H1 (cell line): ENCODE measurements around the gene TCF7L2. TPM values are rescaled to one million over a fixed set of nuclear protein-coding genes. Genes with fewer than 3 reads are reported as not detected.

Source experiments
- CTCF ChIA-PET: fragments of 300-600 bp; sonication (Branson Sonifier 250); formaldehyde crosslinking; loops from one replicate; lab custom pipeline; 2021; ENCODE audit not compliant: partially characterized antibody; lab: Charles Lee
- POLR2A ChIA-PET: fragments of 300-600 bp; sonication (Branson Sonifier 250); formaldehyde crosslinking; loops from one replicate; lab custom pipeline; 2021; ENCODE audit warnings: inconsistent platforms; ENCODE audit not compliant: partially characterized antibody; lab: Charles Lee
- DNase-seq, 2 experiments: peaks; one replicate each; pipeline versions ENCODE4 v3.0.0 to v3.0.0-alpha.2; 2010 to 2022; ENCODE audit warnings: low spot score in 2 of 2, low read depth in 1 of 2, mixed read lengths in 1 of 2
- FAIRE-seq: peaks from 2 replicates; lab custom pipeline; 2011; peaks lifted over from hg19 to GRCh38; lab: Jason Lieb, UNC
- H2AFZ ChIP-seq: 2 replicates; pipeline ENCODE4 v1.8.1; 2012; ENCODE audit warnings: low read length, inconsistent platforms
- H2AK5ac ChIP-seq: 2 replicates; pipeline ENCODE4 v1.6.1; 2013; ENCODE audit warnings: low read depth, low read length
- H2BK120ac ChIP-seq: replicated peaks from 2 replicates; pipeline ENCODE3; 2013; ENCODE audit warnings: low read depth, low read length, inconsistent platforms
- H2BK12ac ChIP-seq: 2 replicates; pipeline ENCODE4 v1.6.1; 2013; ENCODE audit warnings: low read depth, low read length
- H2BK15ac ChIP-seq: 2 replicates; pipeline ENCODE4 v1.6.1; 2013; ENCODE audit warnings: low read length
- H2BK20ac ChIP-seq: 2 replicates; pipeline ENCODE4 v1.6.1; 2013; ENCODE audit warnings: low read length
- H2BK5ac ChIP-seq: 2 replicates; pipeline ENCODE4 v1.6.1; 2013; ENCODE audit warnings: low read depth, low read length
- H3K14ac ChIP-seq: 2 replicates; pipeline ENCODE4 v1.6.1; 2013; ENCODE audit warnings: inconsistent platforms; ENCODE audit not compliant: insufficient read length
- H3K18ac ChIP-seq: 2 replicates; pipeline ENCODE4 v1.6.1; 2013; ENCODE audit warnings: low read length; ENCODE audit errors: extremely low read depth
- H3K23ac ChIP-seq: 2 replicates; pipeline ENCODE4 v1.6.1; 2013; ENCODE audit warnings: inconsistent platforms; ENCODE audit not compliant: insufficient read length
- H3K23me2 ChIP-seq: 2 replicates; pipeline ENCODE4 v1.6.1; 2013; ENCODE audit warnings: low read depth, low read length
- H3K27ac ChIP-seq: 2 replicates; pipeline ENCODE4 v1.6.1; 2011; ENCODE audit warnings: low read depth, low read length, inconsistent platforms
- H3K27me3 ChIP-seq, 4 experiments: replicated peaks in 1 of 4; 1 replicate in 1 of 4; 2 replicates in 3 of 4; pipeline versions ENCODE4 v1.6.1 to v1.8.1; 2011 to 2013; ENCODE audit warnings: low read length in 3 of 4, mild to moderate bottlenecking in 3 of 4, inconsistent platforms in 2 of 4, mixed read lengths in 2 of 4, moderate library complexity in 1 of 4; ENCODE audit not compliant: control insufficient read depth in 3 of 4, insufficient read depth in 3 of 4; ENCODE audit errors: extremely low read depth in 1 of 4
- H3K36me3 ChIP-seq, 4 experiments: 2 replicates each; pipeline versions ENCODE4 v1.6.1 to v1.8.1; 2011 to 2013; ENCODE audit warnings: mild to moderate bottlenecking in 4 of 4, low read length in 3 of 4, moderate library complexity in 2 of 4, control low read depth in 1 of 4, inconsistent platforms in 1 of 4; ENCODE audit not compliant: insufficient read depth in 4 of 4, control insufficient read depth in 2 of 4
- H3K4ac ChIP-seq: replicated peaks from 2 replicates; pipeline ENCODE3; 2013; ENCODE audit warnings: low read length, low read depth, mixed read lengths, inconsistent platforms; ENCODE audit not compliant: insufficient read length
- H3K4me1 ChIP-seq, 4 experiments: replicated peaks in 1 of 4; 1 replicate in 1 of 4; 2 replicates in 3 of 4; pipeline versions ENCODE4 v1.6.1 to v1.8.1; 2011 to 2013; ENCODE audit warnings: low read length in 3 of 4, inconsistent platforms in 2 of 4, mixed read lengths in 1 of 4; ENCODE audit not compliant: insufficient read depth in 4 of 4, control insufficient read depth in 3 of 4
- H3K4me2 ChIP-seq, 2 experiments: 2 replicates each; pipeline versions ENCODE4 v1.6.1 to v1.8.1; 2011 to 2013; ENCODE audit warnings: low read depth in 2 of 2, low read length in 2 of 2, control low read depth in 1 of 2, inconsistent platforms in 1 of 2, mild to moderate bottlenecking in 1 of 2; ENCODE audit not compliant: insufficient read depth in 1 of 2
- H3K4me3 ChIP-seq, 4 experiments: fragments of 200-600, 300-600 bp in 1 of 4; sonication (generic), shearing (Covaris generic), sonication (Bioruptor Twin) in 1 of 4; 2 replicates each; pipeline versions ENCODE4 v1.5.1 to v1.8.1; 2011 to 2016; ENCODE audit warnings: low read length in 4 of 4, low read depth in 3 of 4, control low read depth in 2 of 4, inconsistent platforms in 2 of 4, mild to moderate bottlenecking in 2 of 4, mixed read lengths in 1 of 4, moderate library complexity in 1 of 4; ENCODE audit not compliant: insufficient read depth in 2 of 4; ENCODE audit errors: extremely low read depth in 1 of 4
- H3K56ac ChIP-seq: replicated peaks from 2 replicates; pipeline ENCODE3; 2013; ENCODE audit warnings: low read depth, mild to moderate bottlenecking, mixed read lengths, low read length, inconsistent platforms; ENCODE audit not compliant: insufficient read length
- H3K79me1 ChIP-seq: 2 replicates; pipeline ENCODE4 v1.6.1; 2013; ENCODE audit warnings: low read depth, low read length, control low read depth
- H3K79me2 ChIP-seq, 2 experiments: 2 replicates each; pipeline versions ENCODE4 v1.6.1 to v1.8.1; 2012 to 2013; ENCODE audit warnings: low read length in 2 of 2, mild to moderate bottlenecking in 2 of 2, inconsistent platforms in 1 of 2; ENCODE audit not compliant: insufficient read depth in 2 of 2, control insufficient read depth in 1 of 2
- H3K9ac ChIP-seq, 4 experiments: replicated peaks in 1 of 4; 1 replicate in 1 of 4; 2 replicates in 3 of 4; pipeline versions ENCODE4 v1.6.1 to v1.8.1; 2011 to 2013; ENCODE audit warnings: low read depth in 3 of 4, low read length in 3 of 4, control low read depth in 2 of 4, mild to moderate bottlenecking in 2 of 4, moderate library complexity in 2 of 4, inconsistent platforms in 1 of 4; ENCODE audit errors: extremely low read depth in 1 of 4
- H3K9me3 ChIP-seq, 2 experiments: 2 replicates each; pipeline versions ENCODE4 v1.6.1 to v1.8.1; 2012 to 2013; ENCODE audit warnings: mild to moderate bottlenecking in 2 of 2, moderate library complexity in 2 of 2, control low read depth in 1 of 2, inconsistent platforms in 1 of 2, low read depth in 1 of 2, low read length in 1 of 2, mixed read lengths in 1 of 2; ENCODE audit not compliant: insufficient read depth in 2 of 2
- H4K20me1 ChIP-seq, 2 experiments: replicated peaks in 1 of 2; 2 replicates each; pipeline versions ENCODE3 to v1.8.1; 2011 to 2013; ENCODE audit warnings: inconsistent platforms in 2 of 2, low read length in 2 of 2, mild to moderate bottlenecking in 1 of 2; ENCODE audit not compliant: insufficient read depth in 2 of 2, control insufficient read depth in 1 of 2
- H4K5ac ChIP-seq: 2 replicates; pipeline ENCODE4 v1.6.1; 2013; ENCODE audit warnings: low read length, low read depth, mixed read lengths, inconsistent platforms; ENCODE audit not compliant: insufficient read length
- H4K8ac ChIP-seq: 2 replicates; pipeline ENCODE4 v1.8.0; 2013; ENCODE audit warnings: mild to moderate bottlenecking, moderate library complexity, low read length, inconsistent platforms; ENCODE audit not compliant: insufficient read depth; ENCODE audit errors: extremely low read depth
- H4K91ac ChIP-seq: replicated peaks from 2 replicates; pipeline ENCODE3; 2013; ENCODE audit warnings: low read length, mixed read lengths, inconsistent platforms; ENCODE audit not compliant: insufficient read length
- BACH1 ChIP-seq: IDR thresholded peaks from 2 replicates; pipeline ENCODE4 v1.6.1; 2012; ENCODE audit warnings: low read length, improper control_type of control experiment
- BCL11A ChIP-seq, 2 experiments: IDR thresholded peaks; one replicate each; pipeline ENCODE4 v1.6.1; 2011; ENCODE audit warnings: low read depth in 2 of 2, low read length in 2 of 2, mild to moderate bottlenecking in 2 of 2
- CTBP2 ChIP-seq: IDR thresholded peaks from 2 replicates; pipeline ENCODE4 v1.7.0; 2011; ENCODE audit warnings: borderline replicate concordance, mild to moderate bottlenecking, moderate library complexity, mixed read lengths, low read length; ENCODE audit not compliant: insufficient read depth, insufficient read length
- HDAC6 ChIP-seq: IDR thresholded peaks from one replicate; pipeline ENCODE4 v1.7.1; 2012; ENCODE audit warnings: low read depth, mild to moderate bottlenecking, inconsistent platforms, low read length, moderate library complexity
- KDM1A ChIP-seq: fragments of 200-600, 300-600 bp; sonication (generic); IDR thresholded peaks from 2 replicates; pipeline ENCODE4 v1.7.1; 2016; ENCODE audit warnings: mild to moderate bottlenecking, low read length, borderline replicate concordance
- POU5F1 ChIP-seq: IDR thresholded peaks from 2 replicates; pipeline ENCODE4 v1.6.1; 2011; ENCODE audit warnings: low read depth, mild to moderate bottlenecking, low read length, moderate library complexity
- RFX5 ChIP-seq: IDR thresholded peaks from 2 replicates; pipeline ENCODE4 v1.6.1; 2011; ENCODE audit warnings: low read depth, low read length, improper control_type of control experiment, borderline replicate concordance
- SP2 ChIP-seq: IDR thresholded peaks from 2 replicates; pipeline ENCODE4 v1.6.1; 2012; ENCODE audit warnings: mild to moderate bottlenecking, low read length, inconsistent platforms
- TBP ChIP-seq: IDR thresholded peaks from 2 replicates; pipeline ENCODE4 v1.6.1; 2011; ENCODE audit warnings: low read depth, low read length, improper control_type of control experiment
- YY1 ChIP-seq: IDR thresholded peaks from 2 replicates; pipeline ENCODE4 v1.6.1; 2011; ENCODE audit warnings: low read depth, mild to moderate bottlenecking, low read length
- WGBS, 2 experiments: shearing (Covaris generic) in 1 of 2; methylation state at CpG; one replicate each; pipeline versions ENCODE4 v1.1.6 to v1.1.7; 2013 to 2015; ENCODE audit warnings: low lambda C conversion rate in 2 of 2, mixed read lengths in 2 of 2, inconsistent platforms in 1 of 2, low coverage in 1 of 2, missing lambda C conversion rate in 1 of 2; ENCODE audit not compliant: insufficient replicate concordance in 2 of 2, insufficient coverage in 1 of 2, insufficient read length in 1 of 2; ENCODE audit errors: extremely low coverage in 1 of 2, missing lambda C conversion rate in 1 of 2; 5-methylcytosine and 5-hydroxymethylcytosine counted together
- polyA plus RNA-seq, 7 experiments: library from polyadenylated mRNA; depleted of rRNA in 3 of 7; stranded (reverse) in 5 of 7; unstranded in 2 of 7; fragments of >200 nt in 5 of 7; fragments of 200-250 nt in 2 of 7; gene quantifications; 1 replicate in 5 of 7; 2 replicates in 1 of 7; 4 replicates in 1 of 7; pipeline versions ENCODE4 v1.2.1 to v1.2.3, GENCODE V29; 2011 to 2013; ENCODE audit warnings: missing spikeins in 2 of 7, mixed read lengths in 2 of 7
- total RNA-seq: library from RNA; stranded (reverse); fragmentation: NEBNext Ultra II Directional; extraction: Animal tissue kit (Norgen Biotek cat#: 25700); gene quantifications from 2 replicates; pipeline ENCODE4 v1.2.1, GENCODE V29; 2021
- TF ChIP-seq, protein P1 (sequence below): IDR thresholded peaks from 2 replicates; pipeline ENCODE4 v1.6.1; 2012; ENCODE audit warnings: inconsistent platforms

Gene TCF7L2
- total and polyA plus RNA-seq, 2 of the 8 experiments (the other 6 are each of a cell fraction or from before 2014, with no cell fraction given), result 33.9 to 67.3 TPM

- H3K4me3 ChIP-seq, result no peak overlapping the region
- H3K56ac ChIP-seq, result no peak overlapping the region
- H3K27me3 ChIP-seq, result no peaks in the 10 kb centered on the region
- H2BK12ac ChIP-seq, result no peak overlapping the region
- no peak overlapping the region for H2BK15ac ChIP-seq
- no peak for FAIRE-seq
- no peaks in the 10 kb centered on the region for H3K36me3 ChIP-seq
- no peaks in the 10 kb centered on the region for H3K79me1 ChIP-seq
- no peak overlapping the region for H3K23ac ChIP-seq
- no peak overlapping the region for H3K4me2 ChIP-seq
- H3K4ac ChIP-seq, result no peak overlapping the region
- no peak overlapping the region for H3K14ac ChIP-seq
- no peaks in the 10 kb centered on the region for H3K9me3 ChIP-seq
- H2BK120ac ChIP-seq, result no peak overlapping the region
- TF ChIP-seq BCL11A (IDR thresholded peaks at IDR 0.05; ENCODE audit: low read depth in 2 of 2, low read length in 2 of 2) (no peak), KDM1A (no peak), BACH1 (no peak), CTBP2 (no peak), SP2 (no peak), TBP (no peak), YY1 (no peak), RFX5 (no peak), HDAC6 (no peak), POU5F1 (no peak)
- TF ChIP-seq, protein P1, sequence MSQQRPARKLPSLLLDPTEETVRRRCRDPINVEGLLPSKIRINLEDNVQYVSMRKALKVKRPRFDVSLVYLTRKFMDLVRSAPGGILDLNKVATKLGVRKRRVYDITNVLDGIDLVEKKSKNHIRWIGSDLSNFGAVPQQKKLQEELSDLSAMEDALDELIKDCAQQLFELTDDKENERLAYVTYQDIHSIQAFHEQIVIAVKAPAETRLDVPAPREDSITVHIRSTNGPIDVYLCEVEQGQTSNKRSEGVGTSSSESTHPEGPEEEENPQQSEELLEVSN, result no peak
- H2AK5ac ChIP-seq, result no peak overlapping the region
- H4K8ac ChIP-seq, result no peak overlapping the region
- H2BK20ac ChIP-seq, result no peak overlapping the region
- H3K4me1 ChIP-seq, result peaks cover 2 to 14% (median 8%) of the 10 kb centered on the region in 4 experiments
- DNase-seq, result no peak
- H3K18ac ChIP-seq, result no peak overlapping the region
- H3K27ac ChIP-seq, result no peak overlapping the region
- H3K9ac ChIP-seq, result no peak overlapping the region
- WGBS, 2 experiments, result 92% methylated on average over 2 of the region's 2 CpGs; no CpG with 5 or more reads in 1 of the 2 experiments
- no peak overlapping the region for H2BK5ac ChIP-seq
- ChIA-PET POLR2A (no interaction called here), CTCF (interaction anchor here (0.9 to 1.6 kb wide), 3 partner anchors 16 to 212 kb away, joined by 3 to 4 read pairs (median 3); no protein-coding TSS in a partner anchor)
- no peak overlapping the region for H4K91ac ChIP-seq
- no peak overlapping the region for H4K5ac ChIP-seq
- no peaks in the 10 kb centered on the region for H4K20me1 ChIP-seq
- no peak overlapping the region for H2AFZ ChIP-seq
- no peaks in the 10 kb centered on the region for H3K23me2 ChIP-seq
- H3K79me2 ChIP-seq, result no peaks in the 10 kb centered on the region
These were observed 46.0 kb upstream of the TCF7L2 start for GRCh38 chr10:112904000-112904399.
